ENCODE measurements around the gene PTPRA.
"Not testable (repeated sequence)": the region's sequence is repeated elsewhere in the genome, so short reads cannot be mapped to it uniquely, and the experiment has no call there.

The PTPRA gene

DNA sequence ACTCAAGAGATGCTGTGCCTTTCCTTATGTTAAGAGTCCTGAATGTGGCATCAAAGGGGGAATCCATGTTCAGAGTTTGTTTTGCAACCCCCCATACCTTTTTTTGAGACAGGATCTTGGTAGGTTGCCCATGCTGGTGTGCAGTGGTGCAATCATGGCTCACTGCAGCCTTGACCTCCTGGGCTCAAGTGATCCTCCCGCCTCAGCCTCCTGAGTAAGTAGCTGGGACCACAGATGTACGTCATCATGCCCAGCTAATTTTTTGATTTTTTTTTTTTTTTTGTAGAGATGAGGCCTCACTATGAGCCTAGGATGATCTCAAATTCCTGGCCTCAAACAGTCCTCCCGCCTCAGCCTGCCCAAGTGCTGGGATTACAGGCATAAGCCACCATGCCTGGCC is 16.5 kb downstream of the PTPRA start:
- no peak for DNase-seq

DNA sequence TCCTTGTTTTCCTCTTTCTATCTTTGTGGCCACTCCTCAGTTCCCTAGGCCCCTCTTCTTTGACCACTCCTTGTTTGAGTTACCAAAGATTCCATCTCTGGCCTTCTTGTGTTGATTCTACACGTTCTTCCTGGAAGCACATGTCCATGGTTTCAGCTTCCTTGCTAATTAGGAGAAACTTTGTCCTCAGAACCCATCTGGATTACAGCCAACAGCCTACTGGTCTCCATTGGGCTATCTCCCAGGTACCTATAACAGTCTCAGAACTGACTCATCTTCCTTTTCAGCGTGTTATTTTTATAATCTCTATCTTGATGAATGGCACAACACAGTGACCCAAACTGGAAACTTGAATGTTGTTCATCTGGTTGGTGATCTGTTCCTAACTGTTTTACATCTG is 17.5 kb downstream of the PTPRA start:
- no peak for DNase-seq

DNA sequence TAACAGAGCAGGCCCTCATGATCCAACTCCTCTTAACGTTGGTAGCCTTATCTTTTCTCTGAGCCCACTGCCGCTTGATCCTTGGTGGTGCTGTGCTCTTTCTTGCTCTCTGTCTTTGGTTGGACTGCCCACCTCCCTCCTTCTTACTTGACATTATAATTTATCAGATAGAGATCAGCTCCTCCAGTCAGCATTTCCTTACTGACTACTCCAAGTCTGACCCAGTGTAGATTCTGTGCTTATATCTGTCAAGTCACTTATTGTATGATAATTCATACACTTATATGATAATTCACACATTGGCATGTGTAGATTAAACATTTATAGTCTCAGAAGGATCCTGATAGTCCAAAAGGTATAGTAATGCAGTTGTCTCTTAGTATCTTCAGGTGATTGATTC is 18.1 kb downstream of the PTPRA start:
- DNase-seq = no peak

DNA sequence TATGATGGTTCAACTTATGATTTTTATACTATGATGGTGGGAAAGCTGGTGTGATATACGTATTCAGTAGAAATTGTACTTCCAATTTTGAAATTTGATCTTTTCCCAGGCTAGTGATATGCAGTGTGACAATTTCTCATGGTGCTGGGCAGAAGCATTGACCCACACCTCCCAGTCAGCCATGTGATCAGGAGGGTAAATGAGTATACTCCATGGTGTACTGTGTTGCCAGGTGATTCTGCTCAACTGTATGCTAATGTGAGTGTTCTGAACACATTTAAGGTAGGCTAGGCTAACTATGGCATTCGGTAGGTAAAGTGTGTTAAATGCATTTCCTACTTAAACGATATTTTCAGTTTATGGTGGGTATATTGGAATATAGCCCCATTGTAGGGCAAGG is 19.1 kb downstream of the PTPRA start:
- no peak for DNase-seq

DNA sequence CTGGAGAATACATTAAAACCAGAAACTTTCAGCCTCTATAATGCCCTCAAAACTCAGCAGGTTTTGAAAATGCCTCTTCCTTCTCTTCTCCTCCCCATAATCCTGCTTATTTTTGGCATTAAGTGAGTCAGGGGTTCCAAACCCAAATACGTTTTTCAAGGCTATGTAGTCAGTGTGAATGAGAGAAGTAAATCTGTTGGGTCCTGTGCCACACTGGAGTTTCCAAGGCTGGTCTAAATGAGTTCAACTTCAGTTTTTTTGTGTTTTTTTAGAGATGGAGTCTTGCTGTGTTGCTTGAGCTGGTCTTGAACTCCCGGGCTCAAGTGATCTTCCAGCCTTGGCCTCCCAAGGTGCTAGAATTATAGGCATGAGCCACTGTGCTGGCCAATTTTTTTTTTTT is 20.9 kb downstream of the PTPRA start:
- no peak for DNase-seq

DNA sequence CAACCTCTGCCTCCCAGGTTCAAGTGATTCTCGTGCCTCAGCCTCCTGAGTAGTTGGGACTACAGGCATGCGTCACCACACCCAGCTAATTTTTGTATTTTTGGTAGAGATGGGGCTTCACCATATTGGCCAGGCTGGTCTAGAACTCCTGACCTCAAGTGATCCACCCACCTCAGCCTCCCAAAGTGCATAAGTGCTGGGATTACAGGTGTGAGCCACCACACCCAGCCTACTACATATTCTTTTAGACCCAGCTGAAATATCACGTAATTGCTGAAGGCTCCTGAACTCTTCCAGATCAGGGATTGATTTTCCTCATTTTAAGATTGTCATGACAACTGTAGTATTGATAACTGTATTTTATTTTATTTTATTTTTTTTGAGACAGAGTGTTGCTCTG is 21.9 kb downstream of the PTPRA start:
- DNase-seq = not testable (repeated sequence)

DNA sequence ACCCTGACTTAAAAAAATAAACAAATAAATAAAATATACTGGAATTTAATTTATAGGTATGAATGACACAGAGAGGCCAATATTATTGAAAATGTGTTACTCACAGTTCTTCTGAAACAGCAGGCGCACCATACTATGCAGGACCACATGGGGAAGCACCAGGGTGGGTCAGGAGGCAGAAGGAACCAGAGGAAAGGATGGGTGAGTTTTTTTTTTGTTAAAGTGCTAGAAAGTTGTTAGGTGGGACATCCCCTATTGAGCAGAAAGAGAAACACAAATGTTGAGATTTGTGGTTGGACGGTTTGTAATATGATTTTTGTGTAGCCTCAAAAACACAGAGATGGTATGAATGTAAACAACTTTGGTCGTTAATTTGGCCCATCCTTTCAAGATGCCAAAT is 26.0 kb downstream of the PTPRA start:
- DNase-seq = no peak

DNA sequence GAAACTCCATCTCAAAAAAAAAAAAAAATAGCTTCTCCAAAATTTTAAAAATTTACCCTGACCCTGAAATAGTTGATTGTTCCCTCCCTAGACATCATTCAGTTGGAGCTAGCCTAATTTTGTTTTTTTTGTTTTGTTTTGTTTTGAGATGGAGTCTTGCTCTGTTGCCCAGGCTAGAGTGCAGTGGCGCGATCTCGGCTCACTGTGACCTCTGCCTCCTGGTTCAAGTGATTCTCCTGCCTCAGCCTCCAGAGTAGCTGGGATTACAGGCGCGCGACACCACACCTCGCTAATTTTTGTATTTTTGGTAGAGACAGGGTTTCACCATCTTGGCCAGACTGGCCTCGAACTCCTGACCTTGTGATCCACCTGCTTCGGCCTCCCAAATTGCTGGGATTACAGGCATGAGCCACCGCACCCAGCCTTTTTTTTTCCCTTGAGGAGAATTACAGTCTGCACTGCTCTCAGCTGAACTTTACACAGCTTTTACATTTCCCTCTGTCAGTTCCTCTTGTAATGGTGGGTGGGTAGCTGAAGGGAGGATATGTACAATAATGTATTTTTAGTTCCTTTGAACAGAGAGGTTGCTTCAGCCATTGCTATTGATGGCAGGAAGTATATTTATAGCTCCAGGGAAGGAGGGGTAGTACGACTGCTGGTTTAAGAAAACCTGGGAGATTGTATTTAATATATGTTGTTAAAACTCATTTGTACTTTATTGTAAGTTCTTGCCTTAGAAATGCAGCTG is 27.7 kb downstream of the PTPRA start:
- DNase-seq = no peak

DNA sequence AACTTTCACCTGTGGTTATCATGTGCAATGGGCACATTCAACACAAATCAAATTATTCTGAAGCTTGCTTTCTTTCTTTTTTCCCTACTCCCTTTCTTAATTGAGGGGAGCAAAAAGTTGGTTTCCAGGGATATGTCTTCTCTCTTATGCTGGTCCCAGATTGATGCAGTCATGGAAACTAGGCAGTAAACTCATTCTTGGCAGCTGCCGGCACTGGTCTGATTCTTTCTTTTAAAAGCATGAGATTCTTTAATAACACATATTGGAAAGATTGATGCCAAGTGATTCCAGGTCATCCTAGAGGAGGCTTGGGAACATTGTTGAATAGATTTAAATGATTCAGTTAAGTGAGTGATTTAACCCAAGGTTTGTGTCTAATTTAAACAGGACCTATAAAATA is 29.0 kb downstream of the PTPRA start:
- no peak for DNase-seq

DNA sequence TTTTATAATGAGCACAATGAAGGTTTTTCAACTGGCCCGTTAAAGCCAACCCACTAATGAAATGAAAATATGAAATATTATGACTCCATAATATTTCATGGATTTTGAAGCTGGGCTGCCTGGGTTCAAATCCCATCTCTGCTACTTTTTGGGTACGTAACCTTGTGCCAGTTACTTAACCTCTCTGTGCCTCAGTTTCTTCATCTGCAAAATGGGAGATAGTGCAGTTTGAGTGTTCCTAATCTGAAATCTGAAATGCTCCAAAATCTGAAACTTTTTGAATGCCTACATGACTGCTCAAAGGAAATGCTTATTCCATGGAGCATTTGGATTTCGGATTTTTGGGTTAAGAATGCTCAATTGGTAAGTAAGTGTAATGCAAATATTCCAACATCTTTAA is 29.5 kb downstream of the PTPRA start:
- DNase-seq = no peak

DNA sequence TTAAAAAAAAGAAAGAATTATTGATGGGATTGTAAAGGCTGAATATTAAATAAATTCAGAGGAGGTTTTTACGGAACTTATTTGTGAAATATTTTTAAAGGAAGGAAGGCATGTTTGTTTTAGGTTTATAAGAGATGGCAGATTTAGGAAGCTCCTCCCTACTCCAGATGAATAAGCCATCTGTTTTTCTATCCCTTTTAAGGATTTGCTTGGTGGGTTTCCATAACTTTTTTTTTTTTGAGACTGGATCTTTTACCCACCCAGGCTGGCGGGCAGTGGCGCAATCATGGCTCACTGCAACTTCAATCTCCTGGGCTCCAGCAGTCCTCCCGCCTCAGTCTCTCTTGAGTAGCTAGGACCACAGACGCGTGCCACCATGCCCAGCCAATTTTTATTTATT is 30.4 kb downstream of the PTPRA start:
- no peak for DNase-seq

DNA sequence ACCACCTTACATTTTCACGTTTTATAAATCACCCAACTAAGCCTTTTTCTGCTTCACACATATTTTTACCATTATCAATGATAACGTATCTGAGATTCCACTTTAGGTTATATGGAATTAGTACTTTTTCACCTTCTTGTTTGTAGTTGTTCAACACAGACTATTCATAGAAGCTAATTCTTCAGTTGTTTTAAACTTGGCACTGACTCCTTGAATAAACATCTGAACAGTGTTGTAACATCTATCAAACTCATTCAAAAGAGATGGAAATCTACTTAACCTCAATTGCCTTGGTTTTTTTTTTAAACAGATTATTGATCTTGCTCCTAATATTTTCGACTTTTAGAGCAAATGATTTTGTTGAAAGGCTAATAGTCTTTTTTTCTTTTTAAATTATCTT is 34.2 kb downstream of the PTPRA start:
- no peak for DNase-seq

DNA sequence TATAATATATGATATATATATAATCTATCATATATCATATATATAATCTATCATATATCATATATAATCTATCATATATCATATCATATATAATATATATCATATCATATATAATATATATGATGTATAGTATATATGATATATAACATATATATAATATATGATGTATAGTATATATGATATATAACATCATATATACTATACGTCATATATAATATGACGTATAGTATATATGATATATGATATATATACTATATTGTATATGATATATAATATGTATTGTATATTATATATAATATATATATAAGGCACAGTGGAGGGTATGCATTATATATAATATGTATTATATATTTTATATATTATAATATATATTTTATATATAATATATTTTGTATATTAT is 36.7 kb downstream of the PTPRA start:
- no peak for DNase-seq

DNA sequence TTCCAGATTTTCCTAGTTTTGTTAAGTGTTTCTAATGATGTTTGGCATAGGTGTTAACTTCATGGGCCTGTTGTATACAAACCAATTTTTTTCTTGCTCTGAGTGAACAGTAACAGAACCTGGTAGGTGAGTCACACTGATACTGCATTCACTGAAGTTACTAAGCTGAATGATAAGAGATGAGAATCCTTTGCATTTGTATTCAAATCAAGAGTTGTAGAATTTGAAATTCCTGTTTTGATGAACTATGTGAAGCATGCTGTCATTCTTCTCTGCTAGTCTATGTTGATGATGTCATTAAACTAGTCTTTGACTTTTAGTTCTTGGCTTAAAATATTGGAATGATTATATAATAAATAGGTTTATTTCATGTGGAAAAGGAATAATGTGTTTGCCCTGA is 37.9 kb downstream of the PTPRA start:
- DNase-seq = no peak

DNA sequence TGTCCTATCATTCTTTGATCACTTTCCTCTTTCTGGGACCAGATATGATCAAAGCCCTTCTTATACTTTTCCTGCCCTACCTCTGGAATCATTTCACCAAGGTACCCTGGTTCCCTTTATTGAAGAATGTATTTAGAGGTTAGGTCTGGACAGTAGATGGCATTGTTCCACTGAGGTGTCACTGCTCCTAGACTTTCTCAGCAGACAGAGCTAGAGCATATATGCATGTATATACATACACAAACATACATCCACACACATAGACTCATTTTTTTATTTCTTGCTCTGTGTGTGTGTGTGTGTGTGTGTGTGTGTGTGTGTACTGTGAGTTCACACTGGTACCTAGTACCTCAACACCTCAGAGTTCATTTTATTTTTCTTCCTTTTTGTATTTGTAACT is 40.9 kb downstream of the PTPRA start:
- DNase-seq = no peak

DNA sequence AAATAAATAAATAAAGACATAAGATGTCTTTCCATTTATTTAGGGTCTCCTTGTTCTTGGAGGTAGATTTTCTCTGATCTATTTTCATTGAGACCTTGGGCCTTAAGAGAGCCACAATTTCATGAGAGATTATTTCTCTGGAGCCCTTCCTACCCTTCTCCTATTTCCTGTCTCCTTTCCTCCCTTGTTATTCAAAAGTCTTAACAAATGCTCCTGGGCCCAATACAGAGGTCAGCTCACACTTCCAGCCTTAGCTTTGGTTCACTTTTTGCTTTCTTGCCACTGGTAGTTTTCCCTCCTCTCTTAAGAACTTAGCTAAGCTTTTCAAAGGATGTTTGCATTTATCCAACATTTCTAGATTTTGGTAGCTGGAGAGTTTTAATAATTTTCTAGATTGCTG is 44.0 kb downstream of the PTPRA start:
- no peak for DNase-seq

DNA sequence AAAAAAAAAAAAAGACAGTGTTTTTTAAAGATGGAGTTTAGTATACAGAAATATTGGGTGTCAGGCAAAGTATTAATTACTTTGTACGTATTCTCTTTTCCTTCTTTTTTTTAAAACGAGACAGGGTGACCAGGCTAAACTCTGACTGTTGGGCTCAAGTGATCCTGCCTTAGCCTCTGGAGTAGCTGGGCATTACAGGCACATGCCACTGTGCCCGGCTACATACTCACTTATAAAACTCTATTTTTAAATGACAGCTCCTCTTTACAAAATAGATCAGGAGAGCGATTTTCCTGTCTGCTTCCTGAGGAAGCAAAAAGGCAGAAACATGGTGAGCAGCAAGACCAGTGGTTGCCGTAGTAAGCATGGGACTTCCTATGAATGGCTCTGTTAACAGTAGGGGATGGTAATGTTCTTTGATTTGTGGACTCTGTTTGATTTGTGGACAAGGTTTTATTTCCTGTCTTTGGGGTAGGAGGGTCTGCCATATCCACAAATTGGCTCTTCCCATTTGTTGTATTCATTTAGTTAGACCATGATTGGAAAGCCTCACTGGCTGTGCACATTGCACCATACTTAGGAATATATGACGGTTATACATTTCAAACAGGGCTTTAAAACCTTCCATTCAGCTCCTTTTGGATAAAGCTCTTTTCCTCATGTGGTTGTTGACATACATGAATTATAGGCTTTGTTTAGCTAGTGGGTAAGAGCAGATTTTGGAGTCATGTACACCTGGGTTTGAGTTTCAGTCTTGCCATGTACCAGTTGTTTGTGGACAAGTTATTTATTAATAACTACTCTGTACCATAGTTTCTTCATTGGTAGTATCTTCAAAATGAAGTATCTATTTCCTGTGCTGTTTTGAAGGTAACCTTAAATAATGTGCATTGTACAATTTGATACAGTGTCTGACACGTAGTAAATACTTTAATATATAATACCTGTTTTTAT is 45.1 kb downstream of the PTPRA start:
- DNase-seq = no peak

DNA sequence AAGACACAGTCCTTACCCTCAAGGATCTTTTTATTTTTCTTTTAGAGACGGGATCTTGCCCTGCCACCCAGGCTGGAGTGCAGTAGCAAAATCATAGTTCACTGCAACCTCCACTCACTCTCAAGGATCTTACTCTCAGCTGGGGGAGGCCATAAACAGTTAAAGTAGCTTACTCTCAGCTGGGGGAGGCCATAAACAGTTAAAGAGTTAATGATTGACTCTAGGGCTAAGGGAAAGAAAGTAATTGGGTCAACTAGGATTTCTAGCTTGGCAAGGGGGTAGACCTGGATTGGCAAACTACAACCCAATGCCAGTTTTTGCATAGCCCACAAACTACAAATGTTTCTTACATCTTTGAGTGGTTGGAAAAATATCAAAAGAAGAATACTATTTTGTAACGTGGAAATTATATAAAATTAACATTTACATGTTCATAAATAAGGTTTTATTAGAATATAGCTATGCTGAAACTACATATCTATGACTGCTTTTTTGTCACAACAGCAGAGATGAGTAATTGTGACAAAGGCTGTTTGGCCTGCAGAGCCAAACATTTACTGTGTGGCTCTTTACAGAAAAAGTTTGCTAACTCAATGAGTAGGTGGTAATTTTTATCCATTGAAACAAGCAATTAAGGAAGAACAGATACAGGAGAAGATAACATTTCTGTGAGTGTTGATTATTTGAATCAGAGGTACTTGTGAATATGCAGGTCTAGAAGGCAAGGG is 46.4 kb downstream of the PTPRA start:
- DNase-seq = no peak

DNA sequence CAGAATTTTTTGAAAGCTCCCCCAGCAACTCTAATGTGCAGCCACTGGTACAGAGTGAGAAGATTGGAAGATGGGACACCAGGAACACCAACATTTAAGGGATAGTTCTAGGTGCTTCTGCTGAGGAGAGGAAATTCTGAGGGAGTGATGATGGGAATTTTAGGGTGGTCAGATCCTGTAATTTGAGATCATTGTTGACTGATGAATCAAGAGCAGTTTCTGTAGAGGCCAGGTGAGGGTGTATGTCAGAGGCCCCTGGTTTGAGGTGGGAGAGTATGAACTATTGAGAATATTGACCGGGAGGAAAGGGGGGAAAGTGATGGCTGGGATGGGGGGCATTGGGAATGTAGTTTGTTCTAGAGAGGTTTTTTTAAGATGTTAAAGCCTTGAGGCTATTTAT is 47.2 kb downstream of the PTPRA start:
- DNase-seq = no peak

DNA sequence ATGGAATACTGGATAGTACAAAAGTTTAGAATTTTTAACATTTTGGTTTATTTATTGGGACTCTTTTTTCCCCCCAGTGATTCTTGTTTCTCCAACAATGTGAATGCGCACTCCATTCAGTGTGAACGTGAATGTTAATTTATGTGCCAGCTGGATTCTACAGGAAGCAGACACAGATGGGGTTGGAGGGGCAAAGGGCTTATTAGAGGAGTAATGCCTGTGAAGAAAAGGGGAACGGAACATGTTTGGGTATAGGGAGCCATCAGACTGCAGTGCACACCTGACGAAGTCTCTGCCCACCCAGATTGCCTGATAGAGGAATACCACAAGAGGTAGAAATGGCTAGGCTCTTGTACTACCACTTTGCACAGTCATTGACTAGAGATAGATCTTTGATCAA is 48.2 kb downstream of the PTPRA start:
- no peak for DNase-seq

DNA sequence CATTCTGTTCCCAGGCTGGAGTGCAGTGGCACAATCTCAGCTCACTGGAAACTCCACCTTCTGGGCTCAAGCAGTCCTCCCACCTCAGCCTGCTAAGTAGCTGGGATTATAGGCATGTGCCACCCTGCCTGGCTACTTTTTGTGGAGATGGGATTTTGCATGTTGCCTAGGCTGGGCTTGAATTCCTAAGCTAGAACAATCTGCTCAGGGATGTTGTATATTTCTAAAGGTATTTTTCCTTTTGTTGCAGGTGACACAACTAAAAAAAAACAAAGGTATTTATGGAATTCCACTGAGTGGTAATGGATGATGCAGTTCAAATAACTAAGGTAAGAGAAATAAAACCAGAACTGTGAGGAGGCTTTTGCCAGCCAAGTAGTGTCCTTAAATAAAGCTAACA is 49.7 kb downstream of the PTPRA start:
- DNase-seq = no peak

DNA sequence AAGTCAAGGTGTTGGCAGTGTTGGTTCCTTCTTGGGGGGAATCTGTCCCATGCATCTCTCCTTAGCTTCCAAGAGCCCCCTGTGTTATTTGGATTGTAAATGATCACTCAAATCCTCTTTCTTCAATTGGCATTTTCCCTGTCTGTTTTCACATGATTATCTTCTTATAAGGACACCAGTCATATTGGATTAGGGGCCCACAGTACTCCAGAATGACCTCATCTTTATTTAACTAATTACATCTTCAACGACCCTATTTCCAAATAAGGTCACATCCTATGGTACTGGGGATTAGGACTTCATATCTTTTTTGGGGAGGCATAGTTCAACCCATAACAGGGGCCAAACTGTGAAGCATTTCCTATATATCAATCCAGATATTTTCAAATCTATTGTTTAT is 57.3 kb downstream of the PTPRA start:
- no peak for DNase-seq

DNA sequence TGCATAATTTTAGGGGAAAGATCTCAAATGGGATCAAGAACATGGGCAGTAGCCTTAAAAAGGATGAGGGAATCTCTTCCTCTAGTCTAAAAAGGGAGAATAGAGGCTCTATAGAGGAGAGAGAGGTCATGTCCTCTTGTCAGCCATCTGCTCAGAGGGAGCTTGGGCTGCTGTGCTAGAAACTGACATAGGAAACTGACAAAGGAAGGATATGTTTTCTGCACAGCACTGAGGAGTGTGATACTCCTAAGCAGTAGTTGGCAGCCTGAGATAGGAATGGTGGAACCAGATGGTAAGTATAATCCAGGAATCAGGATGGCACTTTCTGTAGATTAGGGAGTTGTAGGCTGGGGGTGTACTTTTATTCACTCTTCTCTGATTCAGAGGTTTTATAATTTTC is 59.2 kb downstream of the PTPRA start:
- no peak for DNase-seq

DNA sequence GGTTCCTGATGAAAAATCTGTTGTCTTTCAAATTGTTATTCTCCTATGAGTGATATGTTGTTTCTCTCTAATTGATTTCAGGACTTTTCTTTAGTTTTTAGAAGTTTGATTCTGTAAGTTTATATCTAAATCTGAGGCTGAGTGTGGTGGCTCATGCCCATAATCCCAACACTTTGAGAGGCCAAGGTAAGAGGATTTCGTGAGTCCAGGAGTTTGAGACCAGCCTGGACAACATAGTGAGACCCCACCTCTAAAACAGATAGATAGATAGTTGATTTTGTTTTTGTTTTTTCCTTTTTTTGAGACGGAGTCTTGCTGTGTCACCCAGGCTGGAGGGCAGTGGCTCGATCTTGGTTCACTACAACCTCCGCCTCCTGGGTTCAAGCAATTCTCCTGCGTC is 64.6 kb downstream of the PTPRA start:
- no peak for DNase-seq

All from right forelimb (tissue), 1 donor.